NCI-H69 (cell line): Measurements from ENCODE around the gene GFY.
"Not testable (repeated sequence)": the region's sequence is repeated elsewhere in the genome, so short reads cannot be mapped to it uniquely, and the experiment has no call there.

Source experiments
- DNase-seq: peaks from one replicate; lab custom pipeline; 2025; lab: John Stamatoyannopoulos, UW

GFY gene

GRCh38 chr19:49470615-49470978 lies 45.4 kb downstream of the GFY start:
- no peak for DNase-seq

GRCh38 chr19:49472936-49473335 lies 47.7 kb downstream of the GFY start:
- no peak for DNase-seq

- DNase-seq, result not testable (repeated sequence)
Measured at GRCh38 chr19:49473501-49473867, 48.3 kb downstream of the GFY start.

GRCh38 chr19:49473868-49474541 lies 48.8 kb downstream of the GFY start, which contains the start of gene FLT3LG:
Gene FLT3LG, plus strand, starts transcription at chr19:49474215. Its CDS starts 425 bp downstream, at chr19:49474640.
- DNase-seq, result peak; percentile 83

GRCh38 chr19:49474542-49474924 lies 49.3 kb downstream of the GFY start:
- DNase-seq, result no peak

- DNase-seq, result no peak
Measured at GRCh38 chr19:49475191-49475917, 50.2 kb downstream of the GFY start.

GRCh38 chr19:49475995-49476880 lies 51.0 kb downstream of the GFY start:
- peak; percentile 85 for DNase-seq
